ENCODE data around the gene ZNF77.
"Not testable (repeated sequence)": the region's sequence is repeated elsewhere in the genome, so short reads cannot be mapped to it uniquely, and the experiment has no call there.

DNA sequence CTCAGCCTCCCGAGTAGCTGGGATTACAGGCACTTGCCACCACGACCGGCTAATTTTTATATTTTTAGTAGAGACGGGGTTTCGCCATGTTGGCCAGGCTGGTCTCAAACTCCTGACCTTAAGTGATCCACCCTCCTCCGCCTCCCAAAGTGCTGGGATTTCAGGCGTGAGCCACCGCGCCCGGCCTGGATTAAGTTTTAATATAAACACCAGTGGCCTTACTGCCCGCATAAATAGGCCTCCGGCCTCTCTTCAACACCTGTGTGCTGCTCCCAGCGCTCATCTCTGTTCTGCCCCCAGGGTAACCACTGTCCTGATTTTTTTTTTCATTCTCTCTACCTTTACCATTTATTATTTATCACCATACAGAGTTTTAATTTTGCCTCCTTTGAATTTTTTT lies 41.4 kb downstream of the ZNF77 start:
- TF ChIP-seq, protein P1, sequence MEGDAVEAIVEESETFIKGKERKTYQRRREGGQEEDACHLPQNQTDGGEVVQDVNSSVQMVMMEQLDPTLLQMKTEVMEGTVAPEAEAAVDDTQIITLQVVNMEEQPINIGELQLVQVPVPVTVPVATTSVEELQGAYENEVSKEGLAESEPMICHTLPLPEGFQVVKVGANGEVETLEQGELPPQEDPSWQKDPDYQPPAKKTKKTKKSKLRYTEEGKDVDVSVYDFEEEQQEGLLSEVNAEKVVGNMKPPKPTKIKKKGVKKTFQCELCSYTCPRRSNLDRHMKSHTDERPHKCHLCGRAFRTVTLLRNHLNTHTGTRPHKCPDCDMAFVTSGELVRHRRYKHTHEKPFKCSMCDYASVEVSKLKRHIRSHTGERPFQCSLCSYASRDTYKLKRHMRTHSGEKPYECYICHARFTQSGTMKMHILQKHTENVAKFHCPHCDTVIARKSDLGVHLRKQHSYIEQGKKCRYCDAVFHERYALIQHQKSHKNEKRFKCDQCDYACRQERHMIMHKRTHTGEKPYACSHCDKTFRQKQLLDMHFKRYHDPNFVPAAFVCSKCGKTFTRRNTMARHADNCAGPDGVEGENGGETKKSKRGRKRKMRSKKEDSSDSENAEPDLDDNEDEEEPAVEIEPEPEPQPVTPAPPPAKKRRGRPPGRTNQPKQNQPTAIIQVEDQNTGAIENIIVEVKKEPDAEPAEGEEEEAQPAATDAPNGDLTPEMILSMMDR (IDR thresholded peaks at IDR 0.05): not testable (repeated sequence)
- TF ChIP-seq, protein P2, sequence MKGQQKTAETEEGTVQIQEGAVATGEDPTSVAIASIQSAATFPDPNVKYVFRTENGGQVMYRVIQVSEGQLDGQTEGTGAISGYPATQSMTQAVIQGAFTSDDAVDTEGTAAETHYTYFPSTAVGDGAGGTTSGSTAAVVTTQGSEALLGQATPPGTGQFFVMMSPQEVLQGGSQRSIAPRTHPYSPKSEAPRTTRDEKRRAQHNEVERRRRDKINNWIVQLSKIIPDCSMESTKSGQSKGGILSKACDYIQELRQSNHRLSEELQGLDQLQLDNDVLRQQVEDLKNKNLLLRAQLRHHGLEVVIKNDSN (IDR thresholded peaks at IDR 0.05; ENCODE audit: borderline replicate concordance, low read depth): not testable (repeated sequence)
- not testable (repeated sequence) for TF ChIP-seq GATA2 (CRISPR knock-in tag; IDR thresholded peaks at IDR 0.05)
